H1 (cell line): ENCODE results near the gene AP1G2. TPM values are rescaled to one million over a fixed set of nuclear protein-coding genes. Genes with fewer than 3 reads are reported as not detected.

Experiments
- ASH2L ChIP-seq: fragments of 200-600, 300-600 bp; sonication (generic); IDR thresholded peaks from one replicate; pipeline ENCODE4 v1.7.1; 2017; ENCODE audit warnings: low read length
- CBX5 ChIP-seq: fragments of 300-800, 300-1000 bp; sonication (generic); IDR thresholded peaks from 2 replicates; pipeline ENCODE4 v1.7.1; 2016; ENCODE audit warnings: antibody characterized with exemption, low read length, low read depth
- CHD1 ChIP-seq: IDR thresholded peaks from 2 replicates; pipeline ENCODE4 v1.6.1; 2012; ENCODE audit warnings: low read depth, low read length, improper control_type of control experiment
- EGR1 ChIP-seq: IDR thresholded peaks from 2 replicates; pipeline ENCODE4 v1.6.1; 2011; ENCODE audit warnings: low read depth, low read length, borderline replicate concordance
- EP300 ChIP-seq, 2 experiments: IDR thresholded peaks; 1 replicate in 1 of 2; 2 replicates in 1 of 2; pipeline ENCODE4 v1.6.1; 2011 to 2012; ENCODE audit warnings: low read depth in 2 of 2, low read length in 2 of 2, mild to moderate bottlenecking in 2 of 2, borderline replicate concordance in 1 of 2, inconsistent platforms in 1 of 2, moderate library complexity in 1 of 2
- GTF2F1 ChIP-seq: IDR thresholded peaks from 2 replicates; pipeline ENCODE4 v1.6.1; 2012; ENCODE audit warnings: low read depth, low read length, improper control_type of control experiment, borderline replicate concordance
- HDAC6 ChIP-seq: IDR thresholded peaks from one replicate; pipeline ENCODE4 v1.7.1; 2012; ENCODE audit warnings: low read depth, mild to moderate bottlenecking, inconsistent platforms, low read length, moderate library complexity
- KDM1A ChIP-seq: fragments of 200-600, 300-600 bp; sonication (generic); IDR thresholded peaks from 2 replicates; pipeline ENCODE4 v1.7.1; 2016; ENCODE audit warnings: mild to moderate bottlenecking, low read length, borderline replicate concordance
- NRF1 ChIP-seq: IDR thresholded peaks from 2 replicates; pipeline ENCODE4 v1.6.1; 2011; ENCODE audit warnings: mild to moderate bottlenecking, low read depth, low read length, improper control_type of control experiment
- RAD21 ChIP-seq, 2 experiments: IDR thresholded peaks in 1 of 2; conservative IDR thresholded peaks in 1 of 2; 2 replicates each; pipeline ENCODE4 v1.6.1; 2011; ENCODE audit warnings: low read depth in 2 of 2, low read length in 2 of 2, improper control_type of control experiment in 1 of 2, inconsistent platforms in 1 of 2, mild to moderate bottlenecking in 1 of 2, moderate library complexity in 1 of 2
- RFX5 ChIP-seq: IDR thresholded peaks from 2 replicates; pipeline ENCODE4 v1.6.1; 2011; ENCODE audit warnings: low read depth, low read length, improper control_type of control experiment, borderline replicate concordance
- RXRA ChIP-seq: IDR thresholded peaks from 2 replicates; pipeline ENCODE4 v1.6.1; 2011; ENCODE audit warnings: low read depth, mild to moderate bottlenecking, low read length, moderate library complexity; ENCODE audit not compliant: insufficient read depth
- SP1 ChIP-seq: IDR thresholded peaks from 2 replicates; pipeline ENCODE4 v1.6.1; 2011; ENCODE audit warnings: low read depth, low read length
- SP4 ChIP-seq: IDR thresholded peaks from 2 replicates; pipeline ENCODE4 v1.6.1; 2012; ENCODE audit warnings: low read length, inconsistent platforms
- TAF1 ChIP-seq: IDR thresholded peaks from 2 replicates; pipeline ENCODE4 v1.6.1; 2011; ENCODE audit warnings: mild to moderate bottlenecking, low read depth, low read length
- TCF12 ChIP-seq: IDR thresholded peaks from 2 replicates; pipeline ENCODE4 v1.6.1; 2011; ENCODE audit warnings: low read depth, mild to moderate bottlenecking, low read length
- YY1 ChIP-seq: IDR thresholded peaks from 2 replicates; pipeline ENCODE4 v1.6.1; 2011; ENCODE audit warnings: low read depth, mild to moderate bottlenecking, low read length
- ZNF274 ChIP-seq: IDR thresholded peaks from 2 replicates; pipeline ENCODE4 v1.7.0; 2012; ENCODE audit warnings: low read length, borderline replicate concordance; ENCODE audit errors: extremely low read depth
- polyA plus RNA-seq, 7 experiments: library from polyadenylated mRNA; depleted of rRNA in 3 of 7; stranded (reverse) in 5 of 7; unstranded in 2 of 7; fragments of >200 nt in 5 of 7; fragments of 200-250 nt in 2 of 7; gene quantifications; 1 replicate in 5 of 7; 2 replicates in 1 of 7; 4 replicates in 1 of 7; pipeline versions ENCODE4 v1.2.1 to v1.2.3, GENCODE V29; 2011 to 2013; ENCODE audit warnings: missing spikeins in 2 of 7, mixed read lengths in 2 of 7
- total RNA-seq: library from RNA; stranded (reverse); fragmentation: NEBNext Ultra II Directional; extraction: Animal tissue kit (Norgen Biotek cat#: 25700); gene quantifications from 2 replicates; pipeline ENCODE4 v1.2.1, GENCODE V29; 2021
- TF ChIP-seq, protein P1 (sequence below): IDR thresholded peaks from 2 replicates; pipeline ENCODE4 v1.6.1; 2011; ENCODE audit warnings: low read length, improper control_type of control experiment
- TF ChIP-seq, protein P2 (sequence below), 3 experiments: IDR thresholded peaks; 1 replicate in 2 of 3; 2 replicates in 1 of 3; pipeline versions ENCODE4 v1.5.1 to v1.6.1; 2011; ENCODE audit warnings: low read length in 3 of 3, mild to moderate bottlenecking in 3 of 3, inconsistent platforms in 2 of 3, low read depth in 1 of 3, moderate library complexity in 1 of 3; ENCODE audit not compliant: insufficient read depth in 1 of 3; ENCODE audit errors: control extremely low read depth in 1 of 3

The AP1G2 gene
- total and polyA plus RNA-seq, 2 of the 8 experiments (the other 6 are each of a cell fraction or from before 2014, with no cell fraction given), result 70.9 to 134 TPM

DNA sequence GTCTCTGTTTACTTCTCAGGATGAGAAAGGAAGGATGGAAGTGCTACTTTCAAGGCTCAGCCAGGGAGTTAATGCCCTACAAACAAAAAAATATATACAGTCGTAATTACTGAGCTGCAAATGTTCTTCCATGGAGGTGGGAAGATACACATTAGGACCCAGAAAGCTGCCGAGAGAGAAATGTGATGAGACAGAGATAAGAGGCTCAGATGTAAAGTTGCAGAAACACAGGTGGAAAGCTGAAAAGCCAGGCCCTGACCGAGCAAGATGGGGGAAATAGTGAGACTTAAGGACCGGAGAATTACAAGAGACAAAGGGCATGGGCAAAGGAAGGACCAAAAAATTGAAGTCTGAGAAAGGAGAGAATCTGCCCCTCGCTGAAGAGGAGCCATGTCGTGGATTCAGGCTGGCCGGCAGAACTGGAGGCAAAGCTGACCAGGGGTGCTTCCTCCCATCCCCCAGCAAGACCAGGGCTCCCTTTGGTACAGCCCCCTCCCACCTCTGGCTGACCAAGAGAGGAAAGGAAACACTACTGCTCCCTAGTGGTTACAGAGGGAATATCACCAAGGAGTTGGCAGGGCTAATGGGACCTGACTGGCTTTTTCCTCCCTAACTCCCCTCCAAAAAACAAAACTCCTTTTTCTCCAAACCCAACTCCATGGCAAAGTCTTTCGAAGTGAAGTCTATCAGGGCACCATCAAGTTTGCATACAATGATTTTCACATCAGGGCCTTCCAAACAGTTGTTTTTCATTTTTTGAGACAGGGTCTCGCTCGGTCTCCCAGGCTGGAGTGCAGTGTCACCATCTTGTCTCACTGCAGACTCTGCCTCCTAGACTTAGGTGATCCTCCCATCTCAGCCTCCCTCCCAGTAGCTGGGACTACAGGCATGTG is 28.1 kb downstream of the AP1G2 start (continued):
- TF ChIP-seq, protein P1, sequence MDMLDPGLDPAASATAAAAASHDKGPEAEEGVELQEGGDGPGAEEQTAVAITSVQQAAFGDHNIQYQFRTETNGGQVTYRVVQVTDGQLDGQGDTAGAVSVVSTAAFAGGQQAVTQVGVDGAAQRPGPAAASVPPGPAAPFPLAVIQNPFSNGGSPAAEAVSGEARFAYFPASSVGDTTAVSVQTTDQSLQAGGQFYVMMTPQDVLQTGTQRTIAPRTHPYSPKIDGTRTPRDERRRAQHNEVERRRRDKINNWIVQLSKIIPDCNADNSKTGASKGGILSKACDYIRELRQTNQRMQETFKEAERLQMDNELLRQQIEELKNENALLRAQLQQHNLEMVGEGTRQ, result no peak
- TF ChIP-seq YY1, result peak; percentile 72
- no peak; the same call in 1 of the 2 replicates for TF ChIP-seq SP4
- TF ChIP-seq CBX5, result no peak
- TF ChIP-seq EP300 (IDR thresholded peaks at IDR 0.05; ENCODE audit: borderline replicate concordance in 1 of 2, low read depth in 2 of 2, low read length in 2 of 2), result peak in 1 of 2 experiments; percentile 59; a peak in 1 of 3 replicates
- TF ChIP-seq, protein P2, sequence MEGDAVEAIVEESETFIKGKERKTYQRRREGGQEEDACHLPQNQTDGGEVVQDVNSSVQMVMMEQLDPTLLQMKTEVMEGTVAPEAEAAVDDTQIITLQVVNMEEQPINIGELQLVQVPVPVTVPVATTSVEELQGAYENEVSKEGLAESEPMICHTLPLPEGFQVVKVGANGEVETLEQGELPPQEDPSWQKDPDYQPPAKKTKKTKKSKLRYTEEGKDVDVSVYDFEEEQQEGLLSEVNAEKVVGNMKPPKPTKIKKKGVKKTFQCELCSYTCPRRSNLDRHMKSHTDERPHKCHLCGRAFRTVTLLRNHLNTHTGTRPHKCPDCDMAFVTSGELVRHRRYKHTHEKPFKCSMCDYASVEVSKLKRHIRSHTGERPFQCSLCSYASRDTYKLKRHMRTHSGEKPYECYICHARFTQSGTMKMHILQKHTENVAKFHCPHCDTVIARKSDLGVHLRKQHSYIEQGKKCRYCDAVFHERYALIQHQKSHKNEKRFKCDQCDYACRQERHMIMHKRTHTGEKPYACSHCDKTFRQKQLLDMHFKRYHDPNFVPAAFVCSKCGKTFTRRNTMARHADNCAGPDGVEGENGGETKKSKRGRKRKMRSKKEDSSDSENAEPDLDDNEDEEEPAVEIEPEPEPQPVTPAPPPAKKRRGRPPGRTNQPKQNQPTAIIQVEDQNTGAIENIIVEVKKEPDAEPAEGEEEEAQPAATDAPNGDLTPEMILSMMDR (IDR thresholded peaks at IDR 0.05; ENCODE audit: control extremely low read depth in 1 of 3, insufficient read depth in 1 of 3, low read depth in 1 of 3, low read length in 3 of 3), result peak; percentile 52 to 92 (median 85)
- peak; percentile 74 for TF ChIP-seq SP1
- no peak for TF ChIP-seq HDAC6
- TF ChIP-seq TCF12, result 0 out of 2 replicates have a peak, but pooled peaks have one; percentile 37
- TF ChIP-seq RXRA, result no peak
- TF ChIP-seq KDM1A, result no peak
- TF ChIP-seq RAD21 (IDR thresholded peaks at IDR 0.05 in 1 of 2, conservative IDR thresholded peaks at IDR 0.05 in 1 of 2; ENCODE audit: low read depth in 2 of 2, low read length in 2 of 2), result peak; percentile 73 to 87
- no peak for TF ChIP-seq EGR1
- no peak for TF ChIP-seq RFX5
- no peak for TF ChIP-seq GTF2F1
- peak; percentile 51; the same call in 1 of the 2 replicates for TF ChIP-seq TAF1
- TF ChIP-seq NRF1, result no peak
- no peak for TF ChIP-seq ZNF274
- TF ChIP-seq ASH2L, result peak; percentile 21
- no peak for TF ChIP-seq CHD1
